Hindlimb muscle (tissue), 1 donor: ENCODE data around the gene TARDBP. TPM values are rescaled to one million over a fixed set of nuclear protein-coding genes. Genes with fewer than 3 reads are reported as not detected.
A peak's percentile ranks its signal among the peaks of the same experiment; 100 is the strongest.
"Not testable (repeated sequence)": the region's sequence is repeated elsewhere in the genome, so short reads cannot be mapped to it uniquely, and the experiment has no call there.

Experiments used
- DNase-seq: peaks from one replicate; pipeline ENCODE4 v3.0.0-alpha.2; 2013
- polyA plus RNA-seq: library from polyadenylated mRNA; unstranded; fragments of 120-200 nt; gene quantifications from one replicate; pipeline ENCODE4 v1.2.1, GENCODE V29; 2013; ENCODE audit not compliant: insufficient read length

Gene TARDBP
- polyA plus RNA-seq, 1 donor = 172 TPM

DNA sequence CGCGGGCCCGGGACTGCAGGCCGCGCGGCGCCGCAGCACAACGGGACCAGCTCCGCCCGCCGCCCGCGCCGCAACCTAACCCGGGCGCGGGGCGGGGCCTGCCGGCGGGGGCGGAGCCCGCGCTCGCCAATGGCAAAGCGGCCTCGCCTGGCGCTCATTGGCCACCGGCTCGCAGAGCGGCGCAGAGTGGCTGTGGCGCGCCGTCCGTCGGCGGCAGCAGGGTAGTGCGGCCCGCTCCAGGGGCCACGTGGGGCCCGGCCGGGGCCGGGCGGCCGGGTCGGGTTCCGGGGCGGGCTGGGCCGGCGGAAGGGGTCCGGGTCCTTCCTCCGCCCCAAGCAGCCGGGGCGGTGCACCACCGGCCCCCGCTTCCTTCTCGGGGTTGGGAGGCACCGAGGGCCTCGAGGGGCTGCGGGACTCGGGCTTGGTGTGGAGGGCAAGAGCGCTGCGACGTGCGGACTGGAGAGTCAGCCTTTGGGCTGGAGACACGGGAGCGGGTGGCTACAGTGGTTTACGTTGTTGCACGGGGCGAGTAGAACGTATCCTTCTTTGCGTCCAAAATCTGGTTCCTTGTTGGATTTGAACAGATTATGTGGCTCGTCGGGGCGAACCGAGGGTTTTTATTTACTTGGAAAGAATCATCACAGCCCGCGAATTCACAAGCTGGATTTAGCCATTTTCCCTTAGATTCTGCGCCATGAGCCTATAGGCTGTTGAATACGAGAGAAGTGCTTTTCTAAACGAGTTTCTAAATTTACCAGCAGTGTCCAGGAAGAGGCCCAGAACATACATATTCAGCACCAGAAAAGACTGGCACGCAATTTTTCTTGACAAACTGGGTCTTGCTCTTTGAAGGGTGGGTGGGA, 47.7 kb downstream of the TARDBP start, which contains the start of gene SRM:
Gene SRM, minus strand, starts transcription at position 51 of the 863 bp plus-strand sequence. CDS start 75 bp downstream, outside the sequence.
- DNase-seq = peak; percentile 95

DNA sequence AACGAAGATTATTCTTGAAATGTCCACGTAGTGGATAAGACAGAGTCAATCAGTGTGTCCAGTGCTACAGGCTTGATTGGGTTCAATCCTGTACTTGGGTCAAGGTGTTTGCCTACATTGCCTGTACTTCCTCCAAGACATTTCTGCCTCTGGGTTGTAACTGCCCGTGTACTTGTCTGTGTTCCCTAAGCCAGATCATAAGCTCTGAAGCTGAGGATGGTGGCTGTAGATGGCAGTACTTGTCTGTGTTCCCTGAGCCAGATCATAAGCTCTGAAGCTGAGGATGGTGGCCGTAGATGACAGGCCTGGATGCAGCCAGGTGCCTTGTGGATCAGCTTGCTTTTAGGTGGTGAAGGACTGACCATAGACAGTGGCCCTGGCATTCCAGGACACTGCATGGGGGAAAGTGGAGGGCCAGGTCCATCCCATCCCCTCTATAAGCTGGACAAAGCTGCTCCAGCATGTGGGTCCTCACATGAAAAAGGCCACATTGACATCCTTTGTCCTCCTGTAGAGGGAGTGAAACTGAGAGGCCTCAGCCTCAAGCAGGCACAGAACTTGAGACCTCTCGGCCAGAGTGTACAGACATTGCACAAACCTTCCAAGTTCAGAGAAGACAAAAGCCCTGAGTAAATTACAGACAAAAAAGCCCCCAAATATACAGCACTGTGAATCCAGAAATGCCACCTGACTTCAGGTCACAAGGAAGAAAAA, 49.4 kb downstream of the TARDBP start:
- no peak for DNase-seq

DNA sequence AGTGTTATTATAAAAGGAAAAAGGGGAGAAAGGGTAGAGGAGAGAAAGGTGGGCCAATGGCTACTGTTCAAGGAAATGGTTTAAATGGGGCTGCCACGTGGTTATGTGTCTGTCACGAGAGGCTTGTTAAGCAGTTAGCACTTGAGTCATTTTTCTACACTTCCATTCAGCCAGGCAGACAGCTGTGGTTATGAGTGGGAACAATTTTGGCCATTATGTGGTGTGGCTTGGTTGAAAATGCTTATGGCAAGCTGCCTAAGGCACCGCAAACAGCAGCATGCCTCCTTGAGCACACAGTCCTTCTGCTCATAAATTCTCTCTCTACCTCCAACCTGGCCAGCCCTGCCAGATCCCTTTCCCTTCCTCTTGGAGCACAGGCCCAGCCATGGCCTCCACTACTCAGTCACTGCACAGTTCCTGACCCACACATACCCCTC, 50.5 kb downstream of the TARDBP start:
- no peak for DNase-seq

DNA sequence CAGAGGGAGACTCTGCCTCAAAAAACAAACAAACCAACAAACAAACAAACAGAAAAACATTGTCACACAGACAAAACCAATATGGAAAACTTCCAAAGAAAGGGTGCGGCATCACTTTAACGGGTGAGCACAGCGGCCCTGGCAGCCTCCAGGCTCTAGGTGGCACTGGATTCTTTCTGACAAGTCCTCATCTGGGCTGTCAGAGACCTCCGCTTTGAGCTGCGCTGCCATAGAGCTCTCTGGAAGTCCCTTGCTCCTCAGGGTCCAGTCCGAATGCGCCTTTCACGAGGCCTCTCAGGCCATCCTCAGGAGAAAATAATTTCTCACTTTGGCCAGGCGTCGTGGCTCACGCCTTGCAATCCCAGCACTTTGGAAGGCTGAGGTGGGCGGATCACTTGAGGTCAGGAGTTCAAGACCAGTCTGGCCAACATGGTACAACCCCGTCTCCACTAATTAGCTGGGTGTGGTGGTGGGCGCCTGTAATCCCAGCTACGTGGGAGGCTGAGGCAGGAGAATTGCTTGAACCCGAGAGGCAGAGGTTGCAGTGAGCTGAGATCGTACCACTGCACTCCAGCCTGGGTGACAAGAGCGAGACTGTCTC, 51.6 kb downstream of the TARDBP start:
- DNase-seq = not testable (repeated sequence)

DNA sequence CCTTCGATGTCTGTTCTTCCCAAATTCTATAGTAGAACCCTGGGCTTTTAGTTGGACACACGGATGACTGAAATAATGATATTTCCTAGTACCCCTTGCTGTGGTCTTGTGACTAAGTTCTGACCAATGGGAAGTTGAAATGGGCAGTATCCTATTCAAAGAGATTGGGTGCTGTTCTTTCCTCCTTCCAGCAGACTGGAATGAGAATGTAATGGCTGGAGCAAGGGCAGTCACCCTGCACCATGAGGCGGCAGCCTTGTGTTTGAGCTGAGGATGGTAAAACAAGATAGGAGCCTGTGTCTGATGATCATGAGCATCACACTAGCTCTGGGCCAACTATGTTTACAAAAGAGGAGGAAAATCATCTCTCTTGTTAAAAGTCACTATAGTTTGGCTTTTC, 52.5 kb downstream of the TARDBP start:
- no peak for DNase-seq

DNA sequence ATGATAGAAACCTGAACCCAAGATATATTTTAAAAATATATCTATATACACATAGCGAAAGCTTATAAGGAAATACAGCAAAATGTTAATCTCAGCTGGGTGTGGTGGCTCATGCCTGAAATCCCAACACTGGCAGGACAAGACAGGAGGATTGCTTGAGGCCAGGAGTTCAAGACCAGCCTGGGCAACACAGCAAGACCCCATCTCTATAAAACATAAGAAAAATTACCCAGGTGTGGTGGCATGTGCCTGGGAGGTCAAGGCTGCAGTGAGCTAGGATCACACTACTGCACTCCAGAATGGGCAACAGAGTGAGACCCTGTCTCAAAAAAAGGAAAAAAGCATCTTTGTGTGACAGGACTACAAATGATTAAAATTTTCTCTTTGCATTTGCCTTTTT, 53.3 kb downstream of the TARDBP start:
- DNase-seq = no peak

DNA sequence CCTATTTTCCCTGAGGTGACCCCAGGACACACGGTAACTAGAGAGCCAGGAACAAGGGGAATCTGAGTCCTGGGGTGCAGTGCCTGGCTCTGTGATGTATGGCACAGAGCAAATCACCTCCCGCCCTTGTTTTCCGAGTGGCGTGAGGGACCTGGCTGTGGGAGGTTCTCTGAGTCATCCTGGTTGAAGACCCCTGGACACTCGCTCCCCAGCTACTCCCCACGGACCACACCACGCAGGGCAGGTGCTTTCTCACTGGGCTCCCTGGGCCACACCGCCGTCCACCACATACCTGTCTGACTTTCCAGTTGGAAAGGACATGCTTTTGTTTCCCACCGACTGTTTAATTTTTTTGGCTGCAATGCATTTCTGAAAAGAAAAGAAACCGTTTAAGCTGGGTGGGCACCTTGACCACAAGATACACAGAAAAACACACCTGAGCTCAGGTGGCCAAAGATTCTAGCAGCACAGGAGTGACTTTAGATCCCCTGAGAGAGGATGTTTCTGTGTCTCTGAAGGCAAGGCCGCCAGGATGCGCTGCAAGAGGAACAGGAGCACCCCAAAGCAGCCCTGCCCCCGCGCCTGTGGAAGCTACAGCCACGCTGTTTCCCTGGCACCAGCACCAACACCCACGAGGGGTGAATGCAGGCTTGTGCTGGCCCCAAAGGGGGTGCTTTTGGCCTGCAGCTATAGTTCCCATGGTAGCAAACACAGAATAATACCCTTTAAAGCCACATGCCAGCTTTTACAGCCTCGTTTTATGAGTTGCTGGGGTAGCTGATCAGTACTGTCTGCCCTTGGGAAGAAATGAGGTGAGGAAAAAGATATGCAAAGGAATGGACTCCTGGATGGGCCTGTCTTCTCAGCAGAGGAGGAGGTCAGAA, 55.5 kb downstream of the TARDBP start:
- no peak for DNase-seq

DNA sequence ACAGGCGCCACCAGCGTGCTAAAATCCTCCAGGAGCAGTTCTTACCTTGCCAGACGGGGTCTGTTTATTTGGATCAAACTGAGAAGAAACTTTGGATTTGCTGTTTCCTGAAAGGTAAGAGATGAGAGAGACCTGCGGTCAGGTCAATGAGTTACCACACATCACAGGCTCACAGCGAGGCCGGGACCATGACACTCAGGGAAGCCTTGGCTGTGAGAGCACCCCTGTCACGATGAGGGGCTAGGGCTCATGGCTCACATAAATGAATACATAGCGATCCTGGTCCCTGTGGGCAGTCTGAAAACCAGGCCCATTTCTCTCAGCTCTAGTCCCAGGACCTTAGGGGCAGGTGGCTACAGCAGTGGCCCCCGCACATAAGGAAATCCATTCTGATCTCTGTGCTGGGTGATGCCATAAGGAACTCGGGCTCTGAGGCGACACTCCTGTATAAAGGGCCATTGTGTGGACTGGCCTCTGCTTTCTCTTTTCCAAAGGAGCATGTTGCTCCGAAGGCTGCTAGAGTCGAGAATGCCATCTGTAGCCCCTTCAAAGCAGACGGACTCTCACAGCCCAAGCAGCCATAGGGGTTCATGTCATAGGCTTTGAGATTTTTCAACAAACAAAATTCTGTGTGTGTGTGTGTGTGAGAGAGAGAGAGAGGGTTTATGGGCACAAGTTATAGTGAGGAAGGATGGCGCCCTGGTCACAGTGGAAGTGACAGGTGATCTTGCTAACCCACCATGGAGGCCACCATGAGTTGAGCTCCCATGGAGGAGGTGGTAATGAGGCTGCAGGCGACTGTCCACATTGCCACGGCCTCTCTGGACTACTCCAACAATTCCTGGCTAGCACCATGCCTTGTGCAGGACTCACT, 56.4 kb downstream of the TARDBP start:
- DNase-seq = no peak

DNA sequence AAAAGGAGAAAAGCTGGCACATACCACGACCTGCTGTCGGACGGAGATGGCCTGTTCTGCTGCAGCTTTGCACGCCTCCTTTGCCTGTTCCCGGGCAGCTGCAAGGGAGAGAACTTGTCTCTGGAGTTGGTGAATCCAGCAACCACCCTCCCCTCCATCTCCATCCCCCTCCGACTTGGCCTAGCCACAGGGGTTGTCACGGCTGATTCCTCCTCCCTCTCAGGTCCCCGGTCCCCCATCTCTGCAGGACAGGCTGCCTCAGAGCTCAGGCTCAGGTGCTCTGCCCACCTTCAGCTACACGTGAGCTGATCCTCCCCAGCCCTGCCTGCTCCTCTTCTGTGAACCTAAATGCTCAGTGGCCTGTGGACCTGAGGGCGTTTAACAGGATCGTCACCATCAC, 58.4 kb downstream of the TARDBP start:
- no peak for DNase-seq

DNA sequence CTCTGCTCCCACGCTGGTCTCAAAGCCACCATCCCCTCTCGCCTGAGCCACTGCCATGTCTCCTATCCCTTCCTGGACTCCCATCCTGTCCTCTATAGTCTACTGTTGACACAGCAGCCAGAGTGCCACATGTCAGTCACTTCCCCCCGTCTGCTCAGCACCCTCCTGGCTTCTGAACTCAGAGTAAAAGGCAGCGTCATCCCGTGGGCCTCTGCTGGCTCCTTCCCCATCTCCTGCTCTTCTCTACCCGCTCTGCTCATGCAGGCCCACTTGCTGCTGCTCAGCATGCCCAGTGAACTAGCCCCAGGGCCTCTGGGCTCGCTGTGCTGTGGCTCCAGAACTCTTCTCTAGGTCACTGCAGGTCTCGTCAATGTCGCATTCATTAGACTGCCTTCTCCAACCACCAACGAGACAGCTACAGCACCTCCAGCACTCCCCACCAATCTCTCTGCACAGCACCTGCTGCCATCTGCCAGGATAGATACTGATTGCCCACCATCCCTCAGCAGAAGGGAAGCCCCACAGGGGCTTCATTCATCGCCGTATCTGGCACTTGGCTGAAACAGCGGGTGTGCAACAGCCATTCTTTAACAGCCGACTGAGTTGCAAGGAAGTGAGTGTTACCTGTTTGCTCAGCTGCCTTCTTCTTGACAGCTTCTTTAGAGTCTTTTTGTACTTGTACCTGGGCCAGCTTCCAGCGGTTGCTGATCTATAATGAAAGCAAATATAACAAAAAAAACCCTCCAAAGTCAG, 59.2 kb downstream of the TARDBP start:
- no peak for DNase-seq

DNA sequence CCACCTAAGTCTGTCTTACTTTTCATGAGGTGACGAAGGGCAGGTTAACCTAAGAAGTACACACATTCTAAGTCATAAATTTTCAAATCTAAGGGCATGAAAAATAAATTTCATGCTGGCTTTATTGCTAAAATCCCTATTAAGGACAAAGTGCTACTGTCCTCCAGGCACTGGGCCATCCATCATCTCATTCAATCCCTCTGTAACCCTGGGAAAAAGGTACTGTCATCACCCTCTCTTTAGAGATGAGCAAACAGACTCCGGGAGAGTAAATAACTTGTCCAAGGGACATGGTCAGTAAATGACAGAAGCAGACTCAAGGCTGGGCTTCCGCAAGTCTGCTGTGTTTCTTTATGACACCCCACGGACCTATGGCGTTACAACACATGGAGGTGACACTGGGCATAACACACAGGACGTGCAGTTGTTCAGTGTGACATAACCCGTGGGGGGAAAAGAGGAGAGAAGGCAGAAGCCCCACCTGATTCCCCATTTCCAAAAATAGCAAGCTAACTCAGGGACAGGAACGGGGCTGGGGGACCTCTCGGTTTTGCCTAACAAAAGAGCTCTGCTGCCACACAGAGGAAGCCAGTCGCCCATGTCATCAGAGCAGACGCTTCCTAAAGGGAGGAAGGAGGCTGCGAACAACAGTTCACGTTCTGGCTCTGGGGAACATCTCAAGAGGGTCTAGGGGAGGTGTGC, 59.9 kb downstream of the TARDBP start:
- no peak for DNase-seq

DNA sequence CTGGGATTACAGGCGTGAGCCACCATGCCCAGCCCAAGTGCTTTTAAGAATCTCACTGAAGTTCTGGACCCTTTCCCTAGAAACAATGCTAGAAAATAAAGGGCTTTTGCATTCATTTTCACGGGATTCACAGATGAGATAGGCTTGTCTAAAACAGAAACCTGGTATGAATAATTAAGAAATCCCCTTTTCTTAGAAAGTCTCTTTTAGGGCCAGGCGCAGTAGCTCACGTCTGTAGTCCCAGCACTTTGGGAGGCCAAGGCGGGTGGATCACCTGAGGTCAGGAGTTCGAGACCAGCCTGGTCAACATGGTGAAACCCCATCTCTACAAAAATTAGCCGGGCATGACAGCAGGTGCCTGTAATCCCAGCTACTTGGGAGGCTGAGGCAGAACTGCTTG, 60.9 kb downstream of the TARDBP start:
- DNase-seq = not testable (repeated sequence)

Other genes with a start within 250 kb of the TARDBP start
- gene CASZ1, start 216.0 kb upstream of the TARDBP start, polyA plus RNA-seq = 82.9 TPM
- 4.6 TPM for gene MASP2, start 34.6 kb downstream of the TARDBP start, polyA plus RNA-seq
- 71.9 TPM for gene SRM, start 47.4 kb downstream of the TARDBP start, polyA plus RNA-seq
- gene EXOSC10, start 87.2 kb downstream of the TARDBP start, polyA plus RNA-seq = 62.1 TPM
- gene ANGPTL7, start 176.7 kb downstream of the TARDBP start, polyA plus RNA-seq = 0.54 TPM
- gene MTOR, start 249.9 kb downstream of the TARDBP start, polyA plus RNA-seq = 32.2 TPM